Mesothelial cell of epicardium (in vitro differentiated cells): ENCODE data around the gene NEB. TPM values are rescaled to one million over a fixed set of nuclear protein-coding genes. Genes with fewer than 3 reads are reported as not detected.
"Not testable (repeated sequence)": the region's sequence is repeated elsewhere in the genome, so short reads cannot be mapped to it uniquely, and the experiment has no call there.

Experiments used
- DNase-seq, 2 experiments: peaks; one replicate each; pipeline ENCODE4 v3.0.0; 2021; ENCODE audit warnings: low spot score in 2 of 2; ENCODE audit not compliant: unreplicated experiment in 2 of 2
- H3K27ac Mint-ChIP-seq: 2 replicates; pipeline ENCODE4 v1.8.0; 2021; ENCODE audit warnings: mixed read lengths
- H3K27me3 Mint-ChIP-seq: 2 replicates; pipeline ENCODE4 v1.8.0; 2021; ENCODE audit warnings: low read depth, mixed read lengths
- H3K36me3 Mint-ChIP-seq: 2 replicates; pipeline ENCODE4 v1.8.0; 2021; ENCODE audit warnings: mixed read lengths
- H3K4me1 Mint-ChIP-seq: 2 replicates; pipeline ENCODE4 v1.8.0; 2021; ENCODE audit warnings: mixed read lengths
- H3K4me3 Mint-ChIP-seq: 2 replicates; pipeline ENCODE4 v1.8.0; 2021; ENCODE audit warnings: mild to moderate bottlenecking, moderate library complexity, mixed read lengths
- H3K9me3 Mint-ChIP-seq: 2 replicates; pipeline ENCODE4 v1.8.0; 2021; ENCODE audit warnings: mixed read lengths
- total RNA-seq: library from RNA; stranded (reverse); gene quantifications from 3 replicates; pipeline ENCODE4 v1.2.1, GENCODE V29; 2021
- TF ChIP-seq, protein P1 (sequence below): fragments of 200-600 bp; sonication (generic); IDR thresholded peaks from one replicate; pipeline ENCODE4 v1.5.0; 2021; ENCODE audit warnings: antibody characterized with exemption; ENCODE audit not compliant: unreplicated experiment

The NEB gene
- total RNA-seq, 1 donor from 2014 or later, result 0.92 TPM

DNA sequence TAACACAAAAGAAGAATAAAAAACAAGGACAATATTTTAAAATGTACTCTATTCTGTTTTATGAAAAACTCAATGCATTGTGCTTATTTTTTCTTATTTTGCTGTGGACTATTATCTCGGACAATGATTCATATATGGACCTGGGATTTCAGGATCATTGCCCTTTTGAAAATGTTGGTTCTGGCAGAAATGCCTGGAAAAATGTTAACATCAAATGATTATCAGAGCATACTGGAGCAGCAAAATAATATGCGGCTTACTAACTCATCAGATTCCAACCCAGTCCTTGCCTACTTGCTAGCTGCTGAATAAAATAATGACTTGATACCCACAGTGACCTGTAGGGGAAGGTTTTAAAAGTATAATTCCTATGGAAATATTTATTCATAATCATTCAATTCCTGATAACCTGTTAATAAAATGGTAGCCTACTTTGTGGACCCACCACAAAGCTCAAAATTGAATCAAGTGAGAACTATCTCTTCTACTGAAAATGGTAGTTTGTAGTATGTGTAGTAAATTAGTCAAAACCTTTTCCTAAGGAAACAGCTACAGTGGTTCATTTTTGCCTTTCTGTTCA, 117.4 kb downstream of the NEB start:
- Mint-ChIP-seq H3K4me1 (peaks cover 4% of the 10 kb centered on the region), H3K4me3 (no peak overlapping the region), H3K27ac (no peak overlapping the region), H3K36me3 (no peaks in the 10 kb centered on the region), H3K9me3 (no peaks in the 10 kb centered on the region), H3K27me3 (no peaks in the 10 kb centered on the region)
- TF ChIP-seq, protein P1, sequence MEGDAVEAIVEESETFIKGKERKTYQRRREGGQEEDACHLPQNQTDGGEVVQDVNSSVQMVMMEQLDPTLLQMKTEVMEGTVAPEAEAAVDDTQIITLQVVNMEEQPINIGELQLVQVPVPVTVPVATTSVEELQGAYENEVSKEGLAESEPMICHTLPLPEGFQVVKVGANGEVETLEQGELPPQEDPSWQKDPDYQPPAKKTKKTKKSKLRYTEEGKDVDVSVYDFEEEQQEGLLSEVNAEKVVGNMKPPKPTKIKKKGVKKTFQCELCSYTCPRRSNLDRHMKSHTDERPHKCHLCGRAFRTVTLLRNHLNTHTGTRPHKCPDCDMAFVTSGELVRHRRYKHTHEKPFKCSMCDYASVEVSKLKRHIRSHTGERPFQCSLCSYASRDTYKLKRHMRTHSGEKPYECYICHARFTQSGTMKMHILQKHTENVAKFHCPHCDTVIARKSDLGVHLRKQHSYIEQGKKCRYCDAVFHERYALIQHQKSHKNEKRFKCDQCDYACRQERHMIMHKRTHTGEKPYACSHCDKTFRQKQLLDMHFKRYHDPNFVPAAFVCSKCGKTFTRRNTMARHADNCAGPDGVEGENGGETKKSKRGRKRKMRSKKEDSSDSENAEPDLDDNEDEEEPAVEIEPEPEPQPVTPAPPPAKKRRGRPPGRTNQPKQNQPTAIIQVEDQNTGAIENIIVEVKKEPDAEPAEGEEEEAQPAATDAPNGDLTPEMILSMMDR, result no peak
- DNase-seq, result no peak

DNA sequence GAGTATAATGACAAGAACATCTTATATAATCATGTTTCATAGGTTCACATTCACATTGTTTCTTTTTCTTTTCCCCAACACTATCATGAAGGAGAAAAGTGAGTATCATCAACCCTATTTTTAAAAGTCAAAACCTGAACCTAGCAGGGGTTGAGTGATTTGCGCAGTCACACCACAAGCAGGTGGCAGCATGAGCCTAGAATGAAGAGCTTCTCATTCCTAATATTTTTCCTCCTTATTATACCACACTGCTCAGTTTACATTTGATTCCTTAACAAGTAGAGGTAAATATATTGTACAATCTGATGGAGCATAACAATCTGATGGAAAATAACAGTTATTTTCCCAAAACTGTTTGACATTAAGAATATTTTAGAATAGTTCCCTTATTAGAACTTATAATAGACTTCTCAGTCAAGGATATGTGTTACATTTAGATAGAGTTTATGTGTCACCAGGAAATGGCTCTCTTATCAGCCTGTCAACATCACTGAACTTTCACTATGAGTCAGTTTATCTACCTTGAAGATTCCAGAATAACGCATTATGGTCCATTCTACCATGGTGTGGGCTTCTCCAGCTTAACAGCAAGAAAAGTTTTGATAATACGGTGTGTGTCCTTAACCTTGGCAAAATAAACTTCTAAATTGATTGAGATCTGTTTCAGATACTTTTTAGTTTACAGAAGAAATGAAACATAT, 119.5 kb downstream of the NEB start:
- Mint-ChIP-seq H3K9me3 (no peaks in the 10 kb centered on the region), H3K4me1 (peaks cover 4% of the 10 kb centered on the region), H3K27me3 (no peaks in the 10 kb centered on the region), H3K27ac (no peak overlapping the region), H3K4me3 (no peak overlapping the region), H3K36me3 (no peaks in the 10 kb centered on the region)
- no peak for DNase-seq
- TF ChIP-seq, protein P1, result no peak

DNA sequence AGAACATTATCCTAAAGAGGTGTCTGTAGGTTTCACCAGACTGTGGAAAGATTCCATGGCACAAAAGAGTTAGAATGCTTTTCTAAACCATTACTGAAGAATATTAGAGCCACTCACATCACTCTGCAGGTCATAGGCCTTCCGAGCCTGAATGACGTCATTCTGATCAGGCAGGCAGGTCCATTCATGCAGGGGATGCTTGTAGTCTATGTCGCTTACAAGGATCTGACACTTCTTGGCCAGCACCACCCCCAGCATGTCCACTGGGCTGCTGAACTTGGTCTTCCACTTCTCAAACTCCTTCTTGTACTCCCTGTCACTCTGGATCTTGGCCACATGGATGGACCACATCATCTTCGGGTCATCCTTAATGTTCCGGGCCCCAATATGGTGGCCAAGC, 120.1 kb downstream of the NEB start:
- Mint-ChIP-seq H3K27me3 (no peaks in the 10 kb centered on the region), H3K36me3 (no peaks in the 10 kb centered on the region), H3K9me3 (no peaks in the 10 kb centered on the region), H3K27ac (no peak overlapping the region), H3K4me3 (no peak overlapping the region), H3K4me1 (peaks cover 3% of the 10 kb centered on the region)
- no peak for DNase-seq
- TF ChIP-seq, protein P1, result no peak

DNA sequence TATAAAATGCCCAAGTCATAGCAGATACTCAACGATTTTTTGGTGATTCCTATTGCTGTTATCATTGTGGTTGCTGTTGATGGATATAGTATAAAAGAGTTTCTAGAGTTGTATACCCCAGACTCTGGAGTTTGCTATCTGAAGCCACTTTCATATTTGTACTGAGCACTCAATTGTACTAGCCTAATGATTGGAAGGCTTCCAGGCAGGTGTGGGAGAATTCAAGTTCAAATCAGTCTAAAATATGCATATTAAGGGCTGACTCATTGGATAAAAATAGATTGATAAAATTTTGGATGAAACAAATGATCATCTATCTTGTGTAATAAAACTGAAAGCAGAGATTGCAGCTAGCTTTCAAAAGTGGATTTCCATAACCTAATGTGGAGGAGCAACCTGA, 122.9 kb downstream of the NEB start:
- no peaks in the 10 kb centered on the region for H3K9me3 Mint-ChIP-seq
- H3K36me3 Mint-ChIP-seq, result no peaks in the 10 kb centered on the region
- DNase-seq, result no peak
- no peaks in the 10 kb centered on the region for H3K4me1 Mint-ChIP-seq
- TF ChIP-seq, protein P1, result no peak
- no peaks in the 10 kb centered on the region for H3K27me3 Mint-ChIP-seq
- no peak overlapping the region for H3K27ac Mint-ChIP-seq
- no peak overlapping the region for H3K4me3 Mint-ChIP-seq

DNA sequence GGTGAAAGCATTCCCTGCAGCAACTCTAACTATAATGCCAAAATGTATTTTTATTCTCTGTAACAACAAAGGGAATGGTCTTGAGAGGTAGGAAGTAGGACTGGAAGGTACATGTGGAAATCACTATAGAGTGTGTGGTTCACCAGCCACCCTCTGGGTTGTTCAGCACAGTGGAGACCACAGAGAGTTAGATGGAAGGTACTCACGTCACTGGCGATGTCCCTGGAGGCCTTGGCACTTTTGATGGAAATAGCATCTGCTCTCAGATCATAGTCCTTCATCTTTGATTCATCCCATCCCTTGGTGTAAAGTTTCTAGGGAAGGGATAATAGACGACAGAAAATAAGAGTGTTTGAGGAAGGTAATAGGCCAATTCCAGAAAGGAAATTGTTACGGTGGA, 124.0 kb downstream of the NEB start:
- H3K27ac Mint-ChIP-seq, result no peak overlapping the region
- TF ChIP-seq, protein P1, result no peak
- DNase-seq, result no peak
- no peaks in the 10 kb centered on the region for H3K4me1 Mint-ChIP-seq
- no peaks in the 10 kb centered on the region for H3K36me3 Mint-ChIP-seq
- no peaks in the 10 kb centered on the region for H3K9me3 Mint-ChIP-seq
- H3K27me3 Mint-ChIP-seq, result no peaks in the 10 kb centered on the region
- H3K4me3 Mint-ChIP-seq, result no peak overlapping the region

DNA sequence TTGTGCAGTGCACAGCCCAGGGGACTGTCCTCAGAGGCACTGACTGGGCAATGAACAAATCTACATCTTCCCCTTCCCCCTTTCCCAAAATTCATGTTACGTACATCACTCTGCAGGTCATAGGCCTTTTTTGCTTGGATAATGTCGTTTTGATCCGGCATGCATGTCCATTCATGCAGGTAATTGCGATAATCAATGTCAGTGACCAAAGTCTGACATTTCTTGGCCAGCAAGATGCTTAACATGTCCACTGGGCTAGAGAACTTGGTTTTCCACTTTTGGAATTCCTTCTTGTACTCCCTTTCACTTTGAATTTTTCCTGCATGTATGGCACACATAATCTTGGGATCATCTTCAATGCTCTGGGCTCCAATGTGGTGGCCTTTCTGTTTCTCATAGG, 124.6 kb downstream of the NEB start:
- TF ChIP-seq, protein P1, result no peak
- Mint-ChIP-seq H3K4me3 (no peak overlapping the region), H3K36me3 (no peaks in the 10 kb centered on the region), H3K27me3 (no peaks in the 10 kb centered on the region), H3K9me3 (no peaks in the 10 kb centered on the region), H3K27ac (no peak overlapping the region), H3K4me1 (no peaks in the 10 kb centered on the region)
- DNase-seq, result no peak

DNA sequence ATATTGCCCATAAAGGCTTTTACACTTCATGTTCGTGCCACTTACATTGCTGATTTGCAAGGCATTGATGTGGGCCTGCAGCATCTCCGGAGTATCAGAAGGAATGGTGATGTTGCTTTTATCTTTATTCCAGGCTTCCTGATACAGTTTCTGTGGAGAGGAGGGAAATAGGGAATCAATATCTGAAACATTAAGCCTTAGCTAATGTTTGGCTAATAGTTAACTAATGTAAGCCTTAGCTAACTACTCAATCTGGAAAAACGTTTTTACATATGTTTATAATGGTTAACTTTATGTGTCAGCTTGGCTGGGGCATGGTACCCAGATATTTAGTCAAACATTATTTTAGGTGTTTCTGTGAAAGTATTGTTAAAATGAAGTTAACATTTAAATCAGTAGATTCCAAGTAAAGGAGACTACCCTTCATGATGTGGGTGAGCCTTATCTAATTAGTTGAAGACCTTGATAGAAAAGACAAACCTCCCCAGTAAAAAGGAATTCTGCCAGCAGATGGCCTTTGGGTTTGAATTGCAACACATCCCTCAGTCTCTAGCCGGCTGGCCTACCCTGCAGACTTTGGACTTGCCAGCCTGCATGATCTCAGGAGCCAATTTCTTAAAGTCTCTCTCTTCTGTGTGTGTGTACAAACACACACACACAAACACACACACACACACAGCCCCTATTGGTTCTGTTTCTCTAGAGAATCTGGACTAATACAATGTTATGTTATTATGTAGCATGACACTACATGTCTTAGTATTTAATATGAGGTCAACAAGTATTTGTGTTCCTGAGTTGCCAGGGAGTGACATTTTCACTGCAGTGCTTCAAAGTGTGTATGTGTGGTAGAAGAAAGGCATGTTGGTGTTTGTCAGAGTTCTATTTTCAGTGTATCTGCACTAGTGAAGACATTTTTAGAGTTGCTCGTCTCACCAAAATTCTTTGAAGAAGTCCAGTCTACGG, 126.5 kb downstream of the NEB start:
- not testable (repeated sequence) for H3K4me3 Mint-ChIP-seq, H3K9me3 Mint-ChIP-seq, DNase-seq, H3K27me3 Mint-ChIP-seq, H3K4me1 Mint-ChIP-seq, H3K27ac Mint-ChIP-seq, H3K36me3 Mint-ChIP-seq
